OCI-M2 (cell line): ENCODE results near the gene GAS7.
"Not testable (repeated sequence)": the region's sequence is repeated elsewhere in the genome, so short reads cannot be mapped to it uniquely, and the experiment has no call there.

Experiments used
- DNase-seq: peaks from one replicate; lab custom pipeline; 2025; ENCODE audit not compliant: unreplicated experiment; lab: John Stamatoyannopoulos, UW

GAS7 gene

GRCh38 chr17:10077561-10078299, 120.7 kb downstream of the GAS7 start:
- no peak for DNase-seq

GRCh38 chr17:10075919-10076318, 122.5 kb downstream of the GAS7 start:
- no peak for DNase-seq

GRCh38 chr17:10073941-10074340, 124.5 kb downstream of the GAS7 start:
- DNase-seq: no peak

GRCh38 chr17:10072556-10073425, 125.6 kb downstream of the GAS7 start:
- DNase-seq: no peak

- no peak for DNase-seq
Measured at GRCh38 chr17:10072086-10072485, 126.3 kb downstream of the GAS7 start.

GRCh38 chr17:10071141-10071540, 127.3 kb downstream of the GAS7 start:
- no peak for DNase-seq

- DNase-seq: no peak
Measured at GRCh38 chr17:10070690-10071089, 127.7 kb downstream of the GAS7 start.

GRCh38 chr17:10069301-10069700, 129.1 kb downstream of the GAS7 start:
- DNase-seq: no peak

- no peak for DNase-seq
Measured at GRCh38 chr17:10067446-10068143, 130.8 kb downstream of the GAS7 start.

- no peak for DNase-seq
Measured at GRCh38 chr17:10064536-10064935, 133.9 kb downstream of the GAS7 start.

- no peak for DNase-seq
Measured at GRCh38 chr17:10063730-10064241, 134.6 kb downstream of the GAS7 start.

GRCh38 chr17:10062691-10063385, 135.6 kb downstream of the GAS7 start:
- no peak for DNase-seq

- no peak for DNase-seq
Measured at GRCh38 chr17:10061111-10061845, 137.1 kb downstream of the GAS7 start.

GRCh38 chr17:10060526-10060925, 137.9 kb downstream of the GAS7 start:
- no peak for DNase-seq

- DNase-seq: no peak
Measured at GRCh38 chr17:10059684-10060211, 138.7 kb downstream of the GAS7 start.

- DNase-seq: no peak
Measured at GRCh38 chr17:10058921-10059683, 139.3 kb downstream of the GAS7 start.

GRCh38 chr17:10057466-10057865, 140.9 kb downstream of the GAS7 start:
- not testable (repeated sequence) for DNase-seq

- DNase-seq: no peak
Measured at GRCh38 chr17:10055262-10055975, 143.0 kb downstream of the GAS7 start.
